Glutamatergic neuron (in vitro differentiated cells): ENCODE measurements around the gene ACAP2. TPM values are rescaled to one million over a fixed set of nuclear protein-coding genes. Genes with fewer than 3 reads are reported as not detected.

Experiments
- DNase-seq: peaks from one replicate; pipeline ENCODE4 v3.0.0; 2022
- H3K27ac Mint-ChIP-seq: one replicate; pipeline ENCODE4 v1.8.0; 2020; ENCODE audit warnings: mild to moderate bottlenecking, mixed read lengths, inconsistent platforms; ENCODE audit not compliant: unreplicated experiment
- H3K27me3 Mint-ChIP-seq: one replicate; pipeline ENCODE4 v1.8.0; 2020; ENCODE audit warnings: mild to moderate bottlenecking, moderate library complexity, mixed read lengths, inconsistent platforms; ENCODE audit not compliant: unreplicated experiment
- H3K36me3 Mint-ChIP-seq: one replicate; pipeline ENCODE4 v1.8.0; 2020; ENCODE audit warnings: mild to moderate bottlenecking, mixed read lengths, inconsistent platforms; ENCODE audit not compliant: unreplicated experiment
- H3K4me1 Mint-ChIP-seq: one replicate; pipeline ENCODE4 v1.8.0; 2020; ENCODE audit warnings: mild to moderate bottlenecking, low read depth, mixed read lengths, inconsistent platforms; ENCODE audit not compliant: unreplicated experiment
- H3K4me3 Mint-ChIP-seq: one replicate; pipeline ENCODE4 v1.8.0; 2020; ENCODE audit warnings: mild to moderate bottlenecking, mixed read lengths, inconsistent platforms; ENCODE audit not compliant: unreplicated experiment
- H3K9me3 Mint-ChIP-seq: one replicate; pipeline ENCODE4 v1.8.0; 2020; ENCODE audit warnings: mild to moderate bottlenecking, moderate library complexity, mixed read lengths, inconsistent platforms; ENCODE audit not compliant: unreplicated experiment
- CTCF ChIP-seq: fragments of 200-600 bp; sonication (generic); IDR thresholded peaks from one replicate; pipeline ENCODE4 v1.5.0; 2021; ENCODE audit not compliant: partially characterized antibody, unreplicated experiment
- total RNA-seq: library from RNA; stranded (reverse); fragmentation: NEBNext Ultra II Directional; extraction: Animal tissue kit (Norgen Biotek cat#: 25700); gene quantifications from one replicate; pipeline ENCODE4 v1.2.1, GENCODE V29; 2021; ENCODE audit not compliant: unreplicated experiment

ACAP2 gene
- total RNA-seq, 1 donor from 2014 or later: 60.9 TPM

- Mint-ChIP-seq H3K27ac (no peak overlapping the region), H3K36me3 (no peaks in the 10 kb centered on the region), H3K4me1 (no peaks in the 10 kb centered on the region)
These were observed 17.4 kb upstream of the ACAP2 start for GRCh38 chr3:195460091-195460713.

DNA sequence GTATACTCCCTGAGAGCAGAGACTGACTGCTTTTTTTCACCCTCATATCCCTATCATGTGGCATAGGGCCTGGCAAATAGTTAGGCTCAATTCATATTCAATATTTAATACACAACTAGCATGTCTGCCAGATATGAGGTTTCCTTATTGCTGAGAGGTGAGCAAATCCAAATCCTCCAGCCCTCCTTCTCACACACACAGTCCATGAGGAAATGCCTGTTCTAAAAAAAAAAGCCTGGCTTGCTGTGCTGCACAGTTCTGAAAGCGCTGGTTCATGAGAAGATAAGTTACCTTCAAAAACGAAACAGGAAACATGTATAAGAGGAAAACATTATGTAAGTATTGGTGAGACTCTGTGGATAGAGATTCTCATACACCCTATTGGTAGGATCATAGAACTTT, 15.5 kb upstream of the ACAP2 start:
- Mint-ChIP-seq H3K4me3 (no peak overlapping the region), H3K4me1 (no peaks in the 10 kb centered on the region), H3K27me3 (peaks cover 2% of the 10 kb centered on the region), H3K36me3 (no peaks in the 10 kb centered on the region), H3K9me3 (peaks cover 2% of the 10 kb centered on the region), H3K27ac (no peak overlapping the region)
- no peak for TF ChIP-seq CTCF
- DNase-seq: no peak

More at GRCh38 chr3:195460091-195460713, 17.4 kb upstream of the ACAP2 start:
- Mint-ChIP-seq H3K27me3 (no peaks in the 10 kb centered on the region), H3K9me3 (no peaks in the 10 kb centered on the region), H3K4me3 (no peak overlapping the region)
- no peak for TF ChIP-seq CTCF
- no peak for DNase-seq

- no peak for TF ChIP-seq CTCF
- no peak for DNase-seq
- H3K27me3 Mint-ChIP-seq: peaks cover 4% of the 10 kb centered on the region
- H3K4me1 Mint-ChIP-seq: no peaks in the 10 kb centered on the region
- H3K36me3 Mint-ChIP-seq: no peaks in the 10 kb centered on the region
- H3K27ac Mint-ChIP-seq: no peak overlapping the region
- no peak overlapping the region for H3K4me3 Mint-ChIP-seq
- H3K9me3 Mint-ChIP-seq: peaks cover 4% of the 10 kb centered on the region
These were observed 13.0 kb upstream of the ACAP2 start for GRCh38 chr3:195455789-195456188.

- no peak overlapping the region for H3K4me3 Mint-ChIP-seq
- DNase-seq: no peak
- no peak overlapping the region for H3K27ac Mint-ChIP-seq
- no peak for TF ChIP-seq CTCF
- H3K4me1 Mint-ChIP-seq: no peaks in the 10 kb centered on the region
- peaks cover 4% of the 10 kb centered on the region for H3K27me3 Mint-ChIP-seq
- peaks cover 4% of the 10 kb centered on the region for H3K36me3 Mint-ChIP-seq
- peaks cover 7% of the 10 kb centered on the region for H3K9me3 Mint-ChIP-seq
These were observed 10.4 kb upstream of the ACAP2 start for GRCh38 chr3:195453236-195453635.

DNA sequence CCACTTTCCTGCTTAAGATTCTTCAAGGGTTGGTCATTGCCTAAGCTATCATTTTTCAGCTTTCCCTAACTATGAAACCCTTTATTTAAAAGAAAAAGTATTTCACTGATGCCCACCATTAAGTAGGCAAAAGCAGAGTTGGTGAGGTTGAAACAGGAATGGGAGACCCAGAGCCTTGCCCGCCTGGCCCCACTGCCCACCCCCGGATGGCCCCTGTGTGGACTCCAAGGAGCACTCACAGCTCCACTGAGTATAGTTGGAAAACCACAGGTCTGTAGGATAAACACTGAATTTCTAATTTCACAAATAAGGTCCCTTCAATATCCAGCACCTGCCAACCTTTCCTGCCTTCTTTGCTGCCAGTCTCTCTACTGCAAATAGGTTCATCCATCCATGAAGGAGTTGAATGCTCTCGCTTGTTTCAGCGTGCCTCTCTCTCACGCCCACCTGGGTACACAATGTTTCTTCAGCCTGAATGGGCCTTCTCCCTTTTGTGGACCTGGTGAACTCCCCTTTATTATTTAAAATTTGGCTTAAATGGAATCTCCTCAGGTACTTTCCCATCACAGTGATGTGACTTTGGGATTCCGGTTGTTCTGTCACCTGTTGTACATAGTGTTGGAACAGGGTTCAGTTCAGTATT, 8.7 kb upstream of the ACAP2 start:
- Mint-ChIP-seq H3K4me1 (no peaks in the 10 kb centered on the region), H3K36me3 (peaks cover 4% of the 10 kb centered on the region), H3K4me3 (no peak overlapping the region), H3K27me3 (peaks cover 4% of the 10 kb centered on the region), H3K9me3 (peaks cover 7% of the 10 kb centered on the region), H3K27ac (no peak overlapping the region)
- TF ChIP-seq CTCF: no peak
- DNase-seq: no peak
